ENCODE data around the gene AFAP1L1.
A peak's percentile ranks its signal among the peaks of the same experiment; 100 is the strongest.

The AFAP1L1 gene

GRCh38 chr5:149357370-149358293, 86.0 kb downstream of the AFAP1L1 start, which contains the start of gene PCYOX1L:
PCYOX1L (plus strand) TSS chr5:149358046; CDS start chr5:149358069, 23 bp downstream.
- Histone ChIP-seq H3K4me3 (ENCODE audit: low read length) (peak within 1 kb of the TSS; percentile 86), H3K9me3 (ENCODE audit: control insufficient read depth, low read length) (no peaks in the 10 kb centered on the region), H3K36me3 (ENCODE audit: control insufficient read depth, insufficient read depth, low read length, severe bottlenecking) (peaks cover 30% of the 10 kb centered on the region), H3K9ac (ENCODE audit: low read length) (peak within 1 kb of the TSS; percentile 83), H3K27me3 (replicated peaks; ENCODE audit: control insufficient read depth, insufficient read depth, low read length) (no peaks in the 10 kb centered on the region), H3K4me1 (ENCODE audit: control insufficient read depth, insufficient read depth, low read length) (peaks cover 5% of the 10 kb centered on the region)
- DNase-seq (ENCODE audit: low read depth) = peak; percentile 99

- Histone ChIP-seq H3K4me1 (ENCODE audit: control insufficient read depth, insufficient read depth, low read length) (peaks cover 5% of the 10 kb centered on the region), H3K9ac (ENCODE audit: low read length) (peak overlapping the region; percentile 83), H3K36me3 (ENCODE audit: control insufficient read depth, insufficient read depth, low read length, severe bottlenecking) (peaks cover 23% of the 10 kb centered on the region), H3K27me3 (replicated peaks; ENCODE audit: control insufficient read depth, insufficient read depth, low read length) (no peaks in the 10 kb centered on the region), H3K4me3 (ENCODE audit: low read length) (peak overlapping the region; percentile 86), H3K9me3 (ENCODE audit: control insufficient read depth, low read length) (no peaks in the 10 kb centered on the region)
- DNase-seq (ENCODE audit: low read depth) = peak; percentile 42
Measured at GRCh38 chr5:149358294-149358651, 86.6 kb downstream of the AFAP1L1 start.

GRCh38 chr5:149358868-149359495, 87.3 kb downstream of the AFAP1L1 start:
- DNase-seq (ENCODE audit: low read depth) = no peak
- Histone ChIP-seq H3K9ac (ENCODE audit: low read length) (no peak overlapping the region), H3K36me3 (ENCODE audit: control insufficient read depth, insufficient read depth, low read length, severe bottlenecking) (peaks cover 16% of the 10 kb centered on the region), H3K4me3 (ENCODE audit: low read length) (peak overlapping the region; percentile 86), H3K4me1 (ENCODE audit: control insufficient read depth, insufficient read depth, low read length) (peaks cover 5% of the 10 kb centered on the region), H3K27me3 (replicated peaks; ENCODE audit: control insufficient read depth, insufficient read depth, low read length) (no peaks in the 10 kb centered on the region), H3K9me3 (ENCODE audit: control insufficient read depth, low read length) (no peaks in the 10 kb centered on the region)

- DNase-seq (ENCODE audit: low read depth) = no peak
- no peaks in the 10 kb centered on the region for H3K27me3 ChIP-seq (replicated peaks; ENCODE audit: control insufficient read depth, insufficient read depth, low read length)
- peaks cover 5% of the 10 kb centered on the region for H3K4me1 ChIP-seq (ENCODE audit: control insufficient read depth, insufficient read depth, low read length)
Measured at GRCh38 chr5:149360272-149360671, 88.6 kb downstream of the AFAP1L1 start.

GRCh38 chr5:149362541-149362940, 90.9 kb downstream of the AFAP1L1 start:
- no peaks in the 10 kb centered on the region for H3K27me3 ChIP-seq (replicated peaks; ENCODE audit: control insufficient read depth, insufficient read depth, low read length)
- H3K9me3 ChIP-seq (ENCODE audit: control insufficient read depth, low read length) = no peaks in the 10 kb centered on the region
- peaks cover 5% of the 10 kb centered on the region for H3K4me1 ChIP-seq (ENCODE audit: control insufficient read depth, insufficient read depth, low read length)
- peak overlapping the region; percentile 13 for H3K9ac ChIP-seq (ENCODE audit: low read length)
- no peaks in the 10 kb centered on the region for H3K36me3 ChIP-seq (ENCODE audit: control insufficient read depth, insufficient read depth, low read length, severe bottlenecking)
- no peak for DNase-seq (ENCODE audit: low read depth)
- no peak overlapping the region for H3K4me3 ChIP-seq (ENCODE audit: low read length)

More at GRCh38 chr5:149360272-149360671, 88.6 kb downstream of the AFAP1L1 start:
- Histone ChIP-seq H3K9ac (ENCODE audit: low read length) (no peak overlapping the region), H3K9me3 (ENCODE audit: control insufficient read depth, low read length) (no peaks in the 10 kb centered on the region), H3K36me3 (ENCODE audit: control insufficient read depth, insufficient read depth, low read length, severe bottlenecking) (peaks cover 5% of the 10 kb centered on the region), H3K4me3 (ENCODE audit: low read length) (no peak overlapping the region)

GRCh38 chr5:149363358-149363757, 91.7 kb downstream of the AFAP1L1 start:
- Histone ChIP-seq H3K27me3 (replicated peaks; ENCODE audit: control insufficient read depth, insufficient read depth, low read length) (no peaks in the 10 kb centered on the region), H3K9ac (ENCODE audit: low read length) (no peak overlapping the region), H3K4me3 (ENCODE audit: low read length) (no peak overlapping the region), H3K9me3 (ENCODE audit: control insufficient read depth, low read length) (no peaks in the 10 kb centered on the region), H3K4me1 (ENCODE audit: control insufficient read depth, insufficient read depth, low read length) (peaks cover 2% of the 10 kb centered on the region), H3K36me3 (ENCODE audit: control insufficient read depth, insufficient read depth, low read length, severe bottlenecking) (no peaks in the 10 kb centered on the region)
- DNase-seq (ENCODE audit: low read depth) = no peak

- Histone ChIP-seq H3K4me3 (ENCODE audit: low read length) (no peak overlapping the region), H3K9ac (ENCODE audit: low read length) (no peak overlapping the region), H3K4me1 (ENCODE audit: control insufficient read depth, insufficient read depth, low read length) (no peaks in the 10 kb centered on the region), H3K36me3 (ENCODE audit: control insufficient read depth, insufficient read depth, low read length, severe bottlenecking) (no peaks in the 10 kb centered on the region), H3K9me3 (ENCODE audit: control insufficient read depth, low read length) (no peaks in the 10 kb centered on the region), H3K27me3 (replicated peaks; ENCODE audit: control insufficient read depth, insufficient read depth, low read length) (no peaks in the 10 kb centered on the region)
- no peak for DNase-seq (ENCODE audit: low read depth)
Measured at GRCh38 chr5:149363936-149364335, 92.3 kb downstream of the AFAP1L1 start.

- DNase-seq (ENCODE audit: low read depth) = no peak
- H3K4me3 ChIP-seq (ENCODE audit: low read length) = no peak overlapping the region
- H3K4me1 ChIP-seq (ENCODE audit: control insufficient read depth, insufficient read depth, low read length) = no peaks in the 10 kb centered on the region
- H3K9ac ChIP-seq (ENCODE audit: low read length) = no peak overlapping the region
- H3K9me3 ChIP-seq (ENCODE audit: control insufficient read depth, low read length) = no peaks in the 10 kb centered on the region
- H3K27me3 ChIP-seq (replicated peaks; ENCODE audit: control insufficient read depth, insufficient read depth, low read length) = no peaks in the 10 kb centered on the region
- no peaks in the 10 kb centered on the region for H3K36me3 ChIP-seq (ENCODE audit: control insufficient read depth, insufficient read depth, low read length, severe bottlenecking)
Measured at GRCh38 chr5:149364719-149365118, 93.1 kb downstream of the AFAP1L1 start.

GRCh38 chr5:149365418-149365817, 93.8 kb downstream of the AFAP1L1 start:
- no peak for DNase-seq (ENCODE audit: low read depth)
- no peak overlapping the region for H3K9ac ChIP-seq (ENCODE audit: low read length)
- H3K4me3 ChIP-seq (ENCODE audit: low read length) = no peak overlapping the region
- no peaks in the 10 kb centered on the region for H3K36me3 ChIP-seq (ENCODE audit: control insufficient read depth, insufficient read depth, low read length, severe bottlenecking)
- no peaks in the 10 kb centered on the region for H3K4me1 ChIP-seq (ENCODE audit: control insufficient read depth, insufficient read depth, low read length)
- no peaks in the 10 kb centered on the region for H3K9me3 ChIP-seq (ENCODE audit: control insufficient read depth, low read length)
- H3K27me3 ChIP-seq (replicated peaks; ENCODE audit: control insufficient read depth, insufficient read depth, low read length) = no peaks in the 10 kb centered on the region

GRCh38 chr5:149366169-149366729, 94.6 kb downstream of the AFAP1L1 start:
- Histone ChIP-seq H3K9ac (ENCODE audit: low read length) (no peak overlapping the region), H3K9me3 (ENCODE audit: control insufficient read depth, low read length) (no peaks in the 10 kb centered on the region), H3K4me3 (ENCODE audit: low read length) (no peak overlapping the region), H3K4me1 (ENCODE audit: control insufficient read depth, insufficient read depth, low read length) (no peaks in the 10 kb centered on the region), H3K27me3 (replicated peaks; ENCODE audit: control insufficient read depth, insufficient read depth, low read length) (no peaks in the 10 kb centered on the region), H3K36me3 (ENCODE audit: control insufficient read depth, insufficient read depth, low read length, severe bottlenecking) (no peaks in the 10 kb centered on the region)
- no peak for DNase-seq (ENCODE audit: low read depth)

GRCh38 chr5:149367249-149367971, 95.8 kb downstream of the AFAP1L1 start:
- H3K4me1 ChIP-seq (ENCODE audit: control insufficient read depth, insufficient read depth, low read length) = no peaks in the 10 kb centered on the region
- peak; percentile 83 for DNase-seq (ENCODE audit: low read depth)
- peaks cover 4% of the 10 kb centered on the region for H3K27me3 ChIP-seq (replicated peaks; ENCODE audit: control insufficient read depth, insufficient read depth, low read length)
- H3K9ac ChIP-seq (ENCODE audit: low read length) = no peak overlapping the region
- H3K36me3 ChIP-seq (ENCODE audit: control insufficient read depth, insufficient read depth, low read length, severe bottlenecking) = no peaks in the 10 kb centered on the region
- no peaks in the 10 kb centered on the region for H3K9me3 ChIP-seq (ENCODE audit: control insufficient read depth, low read length)
- H3K4me3 ChIP-seq (ENCODE audit: low read length) = no peak overlapping the region
